Smooth muscle cell (in vitro differentiated cells): ENCODE measurements around the gene SCGN. TPM values are rescaled to one million over a fixed set of nuclear protein-coding genes. Genes with fewer than 3 reads are reported as not detected.

Experiments
- DNase-seq: peaks from one replicate; lab custom pipeline; 2025; ENCODE audit not compliant: unreplicated experiment; lab: John Stamatoyannopoulos, UW
- H2AFZ ChIP-seq: fragments of 200-600 bp; sonication (generic); 2 replicates; pipeline ENCODE4 v1.6.0; 2016; ENCODE audit warnings: antibody characterized with exemption, low read depth, mild to moderate bottlenecking
- H3F3A ChIP-seq: fragments of 200-600 bp; sonication (generic); 2 replicates; pipeline ENCODE4 v1.6.0; 2017; ENCODE audit warnings: antibody characterized with exemption, low read depth
- H3K27ac ChIP-seq: fragments of 200-600 bp; sonication (generic); 2 replicates; pipeline ENCODE4 v1.5.1; 2016; ENCODE audit warnings: low read depth, mild to moderate bottlenecking
- H3K27me3 ChIP-seq: fragments of 200-600 bp; sonication (generic); 2 replicates; pipeline ENCODE4 v1.6.1; 2016; ENCODE audit warnings: low read depth, mild to moderate bottlenecking
- H3K36me3 ChIP-seq: fragments of 200-600 bp; sonication (generic); 2 replicates; pipeline ENCODE4 v1.5.1; 2016; ENCODE audit warnings: low read depth
- H3K4me1 ChIP-seq: fragments of 200-600 bp; sonication (generic); 2 replicates; pipeline ENCODE4 v1.5.1; 2016; ENCODE audit warnings: low read depth
- H3K4me2 ChIP-seq: fragments of 200-600 bp; sonication (generic); 2 replicates; pipeline ENCODE4 v1.6.0; 2016; ENCODE audit warnings: mild to moderate bottlenecking
- H3K4me3 ChIP-seq: fragments of 200-600 bp; sonication (generic); 2 replicates; pipeline ENCODE4 v1.5.1; 2016; ENCODE audit warnings: mild to moderate bottlenecking
- H3K79me2 ChIP-seq: fragments of 200-600 bp; sonication (generic); 2 replicates; pipeline ENCODE4 v1.6.0; 2016; ENCODE audit warnings: low read depth, mild to moderate bottlenecking
- H3K9ac ChIP-seq: fragments of 200-600 bp; sonication (generic); 2 replicates; pipeline ENCODE4 v1.6.0; 2016; ENCODE audit warnings: low read depth
- H3K9me3 ChIP-seq: fragments of 200-600 bp; sonication (generic); replicated peaks from 2 replicates; pipeline ENCODE4 v1.5.1; 2016; ENCODE audit warnings: low read depth
- H4K20me1 ChIP-seq: fragments of 200-600 bp; sonication (generic); 2 replicates; pipeline ENCODE4 v1.6.0; 2016; ENCODE audit warnings: low read depth
- CTCF ChIP-seq: fragments of 200-600 bp; sonication (generic); IDR thresholded peaks from 2 replicates; pipeline ENCODE4 v1.5.1; 2017; ENCODE audit warnings: borderline replicate concordance, mild to moderate bottlenecking, antibody characterized with exemption; ENCODE audit not compliant: insufficient read depth, poor library complexity, severe bottlenecking
- WGBS: methylation state at CpG from one replicate; pipeline ENCODE4 v1.1.7; 2016; ENCODE audit warnings: low lambda C conversion rate; 5-methylcytosine and 5-hydroxymethylcytosine counted together
- polyA plus RNA-seq: library from polyadenylated mRNA; unstranded; fragments of >200 nt; fragmentation: Nextera tagmentation; extraction: Ambion mirVana; gene quantifications from 2 replicates; pipeline ENCODE4 v1.2.1, GENCODE V29; 2016
- total RNA-seq: library from RNA; depleted of rRNA; stranded (reverse); fragments of >200 nt; gene quantifications from 2 replicates; pipeline ENCODE4 v1.2.3, GENCODE V29; 2014

Gene SCGN
- total and polyA plus RNA-seq, 2 experiments from 2014 or later = not detected

DNA sequence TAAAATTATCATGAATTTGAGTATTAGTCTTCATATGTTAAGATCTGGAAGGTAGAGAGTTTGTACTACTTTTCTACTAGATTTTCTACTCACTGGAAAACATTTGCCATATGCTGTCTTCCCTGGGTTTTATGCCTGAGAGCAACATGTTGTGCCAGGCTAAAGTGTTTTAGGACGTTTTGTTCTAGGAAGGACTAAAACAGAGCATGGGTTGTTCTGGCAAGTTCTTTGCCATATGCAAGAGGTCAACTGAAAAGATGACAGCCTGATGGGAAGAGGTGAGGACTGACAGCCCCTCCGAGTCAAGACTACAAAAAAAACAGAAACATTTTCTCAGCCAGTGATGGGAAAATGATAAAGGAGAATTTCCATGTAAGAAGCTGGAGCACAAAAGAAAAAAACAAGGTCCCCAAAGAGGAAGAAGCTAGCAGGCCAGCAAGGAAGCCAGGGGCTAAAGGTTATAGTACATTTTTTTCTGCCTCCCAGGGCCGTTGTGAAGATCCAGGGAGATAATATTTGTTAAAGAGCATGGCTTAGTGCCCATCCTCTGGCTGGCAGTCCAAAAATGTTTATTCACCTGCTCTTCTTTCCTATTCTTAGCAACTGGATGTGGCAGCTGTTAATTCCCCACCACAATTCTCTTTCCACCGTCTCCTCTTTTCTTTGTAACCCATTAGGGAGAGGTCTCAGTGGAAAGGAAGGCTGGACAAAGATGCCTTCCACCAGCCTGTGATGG, 7.8 kb downstream of the SCGN start:
- Histone ChIP-seq H3K27me3 (peaks cover 4% of the 10 kb centered on the region), H3K36me3 (no peaks in the 10 kb centered on the region), H3K79me2 (no peaks in the 10 kb centered on the region), H3K9me3 (no peaks in the 10 kb centered on the region), H3K27ac (no peak overlapping the region), H3K9ac (no peak overlapping the region), H4K20me1 (no peaks in the 10 kb centered on the region), H2AFZ (no peak overlapping the region), H3K4me1 (no peaks in the 10 kb centered on the region), H3K4me2 (no peak overlapping the region), H3K4me3 (no peak overlapping the region), H3F3A (no peaks in the 10 kb centered on the region)
- no peak for DNase-seq
- no peak for TF ChIP-seq CTCF
- 67% methylated on average over 4 of the region's 4 CpGs for WGBS

DNA sequence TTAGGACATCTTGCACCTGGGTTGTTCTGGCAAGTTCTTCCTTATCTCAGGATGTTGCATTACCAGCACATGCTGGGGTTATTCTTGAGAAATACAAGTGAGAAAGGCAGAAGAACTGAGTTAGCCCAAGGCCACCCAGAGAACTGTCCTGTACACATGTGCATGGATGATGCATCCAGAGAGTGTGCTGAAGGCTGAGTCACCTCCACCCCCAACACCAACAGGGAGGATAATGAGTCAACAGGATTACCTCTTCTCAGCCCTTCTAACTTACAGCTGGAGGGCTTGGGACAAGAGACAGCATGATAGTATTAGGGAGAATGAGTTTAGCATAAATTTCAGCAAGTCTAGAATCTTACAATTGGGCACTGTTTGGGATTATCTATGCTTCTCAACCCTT, 8.5 kb downstream of the SCGN start:
- Histone ChIP-seq H3K79me2 (no peaks in the 10 kb centered on the region), H3K9me3 (no peaks in the 10 kb centered on the region), H2AFZ (no peak overlapping the region), H3K4me2 (no peak overlapping the region), H4K20me1 (no peaks in the 10 kb centered on the region), H3K27ac (no peak overlapping the region), H3K36me3 (no peaks in the 10 kb centered on the region), H3K4me1 (no peaks in the 10 kb centered on the region), H3K27me3 (no peaks in the 10 kb centered on the region), H3K9ac (no peak overlapping the region), H3K4me3 (no peak overlapping the region), H3F3A (no peaks in the 10 kb centered on the region)
- DNase-seq = no peak
- TF ChIP-seq CTCF = no peak

GRCh38 chr6:25661129-25661779, 9.2 kb downstream of the SCGN start:
- no peak overlapping the region for H3K4me2 ChIP-seq

More at GRCh38 chr6:25661129-25661779, 9.2 kb downstream of the SCGN start:
- H3F3A ChIP-seq = no peaks in the 10 kb centered on the region
- H3K27me3 ChIP-seq = no peaks in the 10 kb centered on the region
- no peak overlapping the region for H2AFZ ChIP-seq
- no peak overlapping the region for H3K27ac ChIP-seq
- H3K36me3 ChIP-seq = no peaks in the 10 kb centered on the region
- no peaks in the 10 kb centered on the region for H4K20me1 ChIP-seq
- H3K4me3 ChIP-seq = peak overlapping the region; percentile 1
- H3K4me1 ChIP-seq = no peaks in the 10 kb centered on the region
- no peak for DNase-seq
- WGBS = 90% methylated on average over 5 of the region's 5 CpGs
- TF ChIP-seq CTCF = no peak
- H3K9me3 ChIP-seq = no peaks in the 10 kb centered on the region
- no peak overlapping the region for H3K9ac ChIP-seq
- H3K79me2 ChIP-seq = no peaks in the 10 kb centered on the region
